Measurements from ENCODE around the gene NDST4.

GRCh38 chr4:114807759-114808404 lies 305.5 kb downstream of the NDST4 start:
- TF ChIP-seq YY1 (IDR thresholded peaks at IDR 0.05; ENCODE audit: insufficient read depth, insufficient read length) (no peak), SUZ12 (IDR thresholded peaks at IDR 0.05; ENCODE audit: extremely low read depth, insufficient read depth, insufficient read length) (no peak), ZNF274 (IDR thresholded peaks at IDR 0.05; ENCODE audit: low read depth, low read length) (no peak)
